Transverse colon (tissue), 4 donors: ENCODE data around the gene AKAP6. TPM values are rescaled to one million over a fixed set of nuclear protein-coding genes. Genes with fewer than 3 reads are reported as not detected.

ENCODE experiments used
- DNase-seq: peaks from one replicate; pipeline ENCODE4 v3.0.0-alpha.2; 2019
- H3K27ac ChIP-seq, 4 donors: fragments of 200-600 bp; sonication (generic); 2 replicates each; pipeline ENCODE4 v1.5.1; 2016 to 2018; ENCODE audit warnings: inconsistent platforms in 4 of 4
- H3K27me3 ChIP-seq: fragments of 200-600 bp; sonication (generic); 2 replicates; pipeline ENCODE4 v1.5.1; 2017; ENCODE audit warnings: inconsistent platforms
- H3K36me3 ChIP-seq, 4 donors: fragments of 200-600 bp; sonication (generic); 2 replicates each; pipeline ENCODE4 v1.5.1; 2017 to 2019; ENCODE audit warnings: inconsistent platforms in 4 of 4
- H3K4me1 ChIP-seq, 4 donors: fragments of 200-600 bp; sonication (generic); 2 replicates each; pipeline ENCODE4 v1.5.1; 2017 to 2020; ENCODE audit warnings: inconsistent platforms in 4 of 4
- H3K4me3 ChIP-seq, 4 donors: fragments of 200-600 bp; sonication (generic); 1 replicate in 1 of 4; 2 replicates in 3 of 4; pipeline versions ENCODE4 v1.5.1 to v1.6.1; 2017 to 2019; ENCODE audit warnings: inconsistent platforms in 4 of 4
- H3K9me3 ChIP-seq, 2 donors: fragments of 200-600 bp; sonication (generic); 2 replicates each; pipeline ENCODE4 v1.5.1; 2017 to 2019; ENCODE audit warnings: inconsistent platforms in 2 of 2
- EP300 ChIP-seq: sonication (generic); formaldehyde crosslinking; IDR thresholded peaks from one replicate; pipeline ENCODE4 v1.6.1; 2017; ENCODE audit warnings: antibody characterized with exemption, low read depth
- POLR2A ChIP-seq: fragments of 450-650 bp; IDR thresholded peaks from one replicate; pipeline ENCODE4 v1.6.1; 2016; ENCODE audit warnings: antibody characterized with exemption, mild to moderate bottlenecking, moderate library complexity
- POLR2AphosphoS5 ChIP-seq, 3 donors: sonication (generic); formaldehyde crosslinking; IDR thresholded peaks; one replicate each; pipeline ENCODE4 v1.6.1; 2016; ENCODE audit warnings: antibody characterized with exemption in 3 of 3
- WGBS, 2 donors: methylation state at CpG; one replicate each; pipeline ENCODE4 v1.1.5; 2018; ENCODE audit warnings: low coverage in 1 of 2; 5-methylcytosine and 5-hydroxymethylcytosine counted together
- in situ Hi-C, 4 donors: fragments of 200-750 bp; cut with MboI; loops; one replicate each; pipeline versions ENCODE4 v1.15.0 to v1.15.1; 2017; ENCODE audit warnings: low sequenced_read_pairs in 3 of 4, low pct_ligation_motif_present in 1 of 4, low pct_unique_long_range_greater_than_20kb in 1 of 4
- intact Hi-C: fragments of 100-400 bp; cut with DNase I; formaldehyde crosslinking; loops from one replicate; pipeline ENCODE4 v1.15.1; 2023; ENCODE audit warnings: low total_unique reads
- total RNA-seq, 4 donors: library from RNA; depleted of rRNA; stranded (reverse); fragments of >200 nt; gene quantifications; one replicate each; pipeline ENCODE4 v1.1.0, GENCODE V29; 2016
- TF ChIP-seq, protein P1 (sequence below), 5 experiments: fragments of 200-600 bp in 3 of 5; fragments of 450-650 bp in 2 of 5; sonication (generic) in 3 of 5; IDR thresholded peaks; 1 replicate in 2 of 5; 2 replicates in 3 of 5; pipeline ENCODE4 v1.5.1; 2016 to 2017; ENCODE audit warnings: antibody characterized with exemption in 5 of 5, inconsistent platforms in 3 of 5, mild to moderate bottlenecking in 2 of 5, moderate library complexity in 1 of 5

The AKAP6 gene
- total RNA-seq, 4 donors from 2014 or later = 6.3 to 16.7 (median 9.7) TPM

DNA sequence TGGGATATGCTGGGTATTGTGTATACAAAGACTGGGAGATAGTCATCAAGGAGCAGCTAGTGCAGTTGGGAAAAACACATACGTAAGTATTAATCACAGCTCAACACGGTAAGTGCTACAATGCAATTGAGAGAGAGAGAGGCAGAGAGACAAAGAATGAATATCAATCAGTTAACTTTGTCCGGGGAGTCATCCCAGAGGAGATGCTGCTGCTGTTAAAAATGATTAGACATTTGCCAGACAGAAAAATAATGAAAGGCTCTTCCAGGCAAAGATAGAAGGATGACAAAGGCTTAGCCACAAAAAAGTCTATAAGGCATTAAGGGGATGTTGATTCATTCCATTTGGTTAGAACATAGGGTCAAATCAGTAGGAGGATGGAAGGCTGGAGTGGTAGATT is 45.1 kb downstream of the AKAP6 start:
- H3K9me3 ChIP-seq = no peaks in the 10 kb centered on the region
- H3K4me3 ChIP-seq = no peak overlapping the region
- H3K27ac ChIP-seq = no peak overlapping the region
- H3K27me3 ChIP-seq = no peaks in the 10 kb centered on the region
- no peak for DNase-seq
- no peaks in the 10 kb centered on the region for H3K4me1 ChIP-seq
- WGBS, 2 donors = 83 to 91% methylated on average over 3 of the region's 3 CpGs
- in situ Hi-C loops = no loop called here
- intact Hi-C loops = no loop called here
- no peaks in the 10 kb centered on the region for H3K36me3 ChIP-seq
- TF ChIP-seq EP300 (no peak), POLR2AphosphoS5 (IDR thresholded peaks at IDR 0.05) (no peak), POLR2A (no peak)
- TF ChIP-seq, protein P1, sequence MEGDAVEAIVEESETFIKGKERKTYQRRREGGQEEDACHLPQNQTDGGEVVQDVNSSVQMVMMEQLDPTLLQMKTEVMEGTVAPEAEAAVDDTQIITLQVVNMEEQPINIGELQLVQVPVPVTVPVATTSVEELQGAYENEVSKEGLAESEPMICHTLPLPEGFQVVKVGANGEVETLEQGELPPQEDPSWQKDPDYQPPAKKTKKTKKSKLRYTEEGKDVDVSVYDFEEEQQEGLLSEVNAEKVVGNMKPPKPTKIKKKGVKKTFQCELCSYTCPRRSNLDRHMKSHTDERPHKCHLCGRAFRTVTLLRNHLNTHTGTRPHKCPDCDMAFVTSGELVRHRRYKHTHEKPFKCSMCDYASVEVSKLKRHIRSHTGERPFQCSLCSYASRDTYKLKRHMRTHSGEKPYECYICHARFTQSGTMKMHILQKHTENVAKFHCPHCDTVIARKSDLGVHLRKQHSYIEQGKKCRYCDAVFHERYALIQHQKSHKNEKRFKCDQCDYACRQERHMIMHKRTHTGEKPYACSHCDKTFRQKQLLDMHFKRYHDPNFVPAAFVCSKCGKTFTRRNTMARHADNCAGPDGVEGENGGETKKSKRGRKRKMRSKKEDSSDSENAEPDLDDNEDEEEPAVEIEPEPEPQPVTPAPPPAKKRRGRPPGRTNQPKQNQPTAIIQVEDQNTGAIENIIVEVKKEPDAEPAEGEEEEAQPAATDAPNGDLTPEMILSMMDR (IDR thresholded peaks at IDR 0.05) = no peak

- no peak for DNase-seq
- TF ChIP-seq POLR2A (no peak), POLR2AphosphoS5 (IDR thresholded peaks at IDR 0.05) (no peak)
- H3K27me3 ChIP-seq = no peaks in the 10 kb centered on the region
- H3K36me3 ChIP-seq = no peaks in the 10 kb centered on the region
- no peak overlapping the region for H3K27ac ChIP-seq
- no peaks in the 10 kb centered on the region for H3K9me3 ChIP-seq
- WGBS, 2 donors = 60 to 65% methylated on average over 2 of the region's 2 CpGs
- in situ Hi-C loops = no loop called here
- intact Hi-C loops = no loop called here
- no peaks in the 10 kb centered on the region for H3K4me1 ChIP-seq
- H3K4me3 ChIP-seq = no peak overlapping the region
Measured at GRCh38 chr14:32375663-32376062, 46.6 kb downstream of the AKAP6 start.

DNA sequence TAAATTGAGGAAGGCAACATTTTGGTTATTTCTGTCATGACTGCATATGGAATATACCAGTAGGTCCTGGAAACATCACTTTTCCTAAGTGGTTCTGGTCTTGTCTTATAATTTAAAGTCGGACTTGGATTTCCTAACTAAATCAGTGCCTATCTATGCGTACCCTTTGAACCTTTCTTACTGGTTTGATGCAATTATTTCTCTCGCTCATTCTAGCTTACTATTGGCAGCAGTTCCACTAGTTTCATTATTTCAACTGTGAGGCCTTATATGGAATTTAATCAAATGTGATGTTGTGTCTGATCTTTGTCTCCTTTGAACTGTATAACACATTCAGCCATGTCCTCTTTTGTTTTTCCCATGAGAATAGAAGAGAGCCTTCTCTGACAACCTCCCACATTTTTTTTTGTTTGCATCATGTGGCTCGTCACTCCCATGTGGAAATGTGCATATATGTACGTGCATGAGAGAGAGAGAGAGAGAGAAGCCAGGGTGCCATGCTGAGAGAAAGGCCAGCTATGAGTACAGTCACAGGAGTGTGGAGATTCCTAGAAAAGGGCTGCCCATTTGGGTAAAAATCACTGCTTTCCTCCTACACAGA is 48.0 kb downstream of the AKAP6 start:
- Histone ChIP-seq H3K27me3 (no peaks in the 10 kb centered on the region), H3K36me3 (no peaks in the 10 kb centered on the region), H3K4me1 (no peaks in the 10 kb centered on the region), H3K27ac (no peak overlapping the region), H3K9me3 (no peaks in the 10 kb centered on the region), H3K4me3 (no peak overlapping the region)
- TF ChIP-seq EP300 (no peak), POLR2A (no peak), POLR2AphosphoS5 (IDR thresholded peaks at IDR 0.05) (no peak)
- TF ChIP-seq, protein P1 (IDR thresholded peaks at IDR 0.05) = no peak
- intact Hi-C loops (no loop called here), in situ Hi-C loops (no loop called here)
- DNase-seq = no peak
- 88 to 93% methylated on average over 5 of the region's 5 CpGs for WGBS, 2 donors

GRCh38 chr14:32378284-32378683 is 49.2 kb downstream of the AKAP6 start:
- DNase-seq = no peak
- no peaks in the 10 kb centered on the region for H3K4me1 ChIP-seq
- TF ChIP-seq EP300 (no peak), POLR2AphosphoS5 (IDR thresholded peaks at IDR 0.05) (no peak), POLR2A (no peak)
- TF ChIP-seq, protein P1 (IDR thresholded peaks at IDR 0.05) = no peak
- H3K27ac ChIP-seq = no peak overlapping the region
- H3K27me3 ChIP-seq = no peaks in the 10 kb centered on the region
- intact Hi-C loops (no loop called here), in situ Hi-C loops (no loop called here)
- H3K4me3 ChIP-seq = no peak overlapping the region
- H3K36me3 ChIP-seq = no peaks in the 10 kb centered on the region
- no peaks in the 10 kb centered on the region for H3K9me3 ChIP-seq

- in situ Hi-C loops = no loop called here
- intact Hi-C loops = no loop called here
- TF ChIP-seq POLR2AphosphoS5 (IDR thresholded peaks at IDR 0.05) (no peak), EP300 (no peak), POLR2A (no peak)
- TF ChIP-seq, protein P1 (IDR thresholded peaks at IDR 0.05) = no peak
Measured at GRCh38 chr14:32379447-32379846, 50.3 kb downstream of the AKAP6 start.

More at GRCh38 chr14:32379447-32379846, 50.3 kb downstream of the AKAP6 start:
- WGBS, 2 donors = 88 to 100% methylated on average over 1 of the region's 1 CpG
- Histone ChIP-seq H3K27me3 (no peaks in the 10 kb centered on the region), H3K36me3 (no peaks in the 10 kb centered on the region), H3K4me1 (no peaks in the 10 kb centered on the region), H3K9me3 (no peaks in the 10 kb centered on the region), H3K27ac (no peak overlapping the region), H3K4me3 (no peak overlapping the region)
- DNase-seq = no peak
